Nephron progenitor cell (in vitro differentiated cells): ENCODE results near the gene CSF2RB.

Experiments used
- DNase-seq: peaks from one replicate; pipeline ENCODE4 v3.0.0; 2021
- H3K27ac Mint-ChIP-seq: 2 replicates; pipeline ENCODE4 v1.8.0; 2021; ENCODE audit warnings: mild to moderate bottlenecking, moderate library complexity, mixed read lengths
- H3K27me3 Mint-ChIP-seq: 2 replicates; pipeline ENCODE4 v1.8.0; 2021; ENCODE audit warnings: mild to moderate bottlenecking, low read depth, mixed read lengths; ENCODE audit not compliant: poor library complexity
- H3K36me3 Mint-ChIP-seq: 2 replicates; pipeline ENCODE4 v1.8.0; 2021; ENCODE audit warnings: low read depth, mixed read lengths
- H3K4me1 Mint-ChIP-seq: 2 replicates; pipeline ENCODE4 v1.8.0; 2021; ENCODE audit warnings: mixed read lengths
- H3K4me3 Mint-ChIP-seq: 2 replicates; pipeline ENCODE4 v1.8.0; 2021; ENCODE audit warnings: mild to moderate bottlenecking, moderate library complexity, mixed read lengths
- H3K9me3 Mint-ChIP-seq: 2 replicates; pipeline ENCODE4 v1.8.0; 2021; ENCODE audit warnings: mild to moderate bottlenecking, moderate library complexity, mixed read lengths
- TF ChIP-seq, protein P1 (sequence below): fragments of 200-600 bp; sonication (generic); IDR thresholded peaks from 2 replicates; pipeline ENCODE4 v1.5.0; 2021; ENCODE audit warnings: antibody characterized with exemption

CSF2RB gene

DNA sequence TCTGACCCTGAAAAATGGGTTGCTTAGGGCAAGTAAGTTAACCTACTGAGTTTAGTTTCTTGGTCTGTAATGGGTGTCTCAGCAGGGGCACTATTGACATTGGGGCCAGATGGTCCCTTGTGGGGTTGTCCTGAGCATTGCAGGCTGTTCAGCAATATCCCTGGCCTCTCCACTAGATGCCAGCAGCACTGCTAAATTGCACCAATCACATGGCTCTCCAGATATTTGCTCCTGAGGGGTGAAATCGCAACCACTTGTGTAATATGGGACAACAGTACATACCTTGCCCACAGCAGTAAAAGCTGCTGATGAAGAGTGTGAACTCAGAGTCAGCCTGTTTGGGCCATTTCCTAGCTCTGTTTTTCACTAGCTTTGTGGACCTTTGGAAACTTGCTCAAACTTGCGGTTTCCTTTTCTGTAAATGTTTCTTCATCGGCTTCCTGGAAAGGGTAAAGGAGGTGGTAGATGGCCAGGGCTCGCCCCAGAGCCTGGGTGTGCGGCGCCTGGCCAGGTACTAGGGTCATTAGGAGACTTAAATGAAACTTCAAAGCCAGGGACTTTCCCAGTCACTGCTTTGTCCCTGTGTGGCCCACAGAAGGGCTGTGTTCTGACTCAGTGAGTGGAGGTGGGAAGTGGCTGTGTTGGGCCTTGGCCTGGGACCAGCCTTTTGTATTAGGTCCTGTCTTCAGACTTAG is 39.7 kb upstream of the CSF2RB start:
- TF ChIP-seq, protein P1, sequence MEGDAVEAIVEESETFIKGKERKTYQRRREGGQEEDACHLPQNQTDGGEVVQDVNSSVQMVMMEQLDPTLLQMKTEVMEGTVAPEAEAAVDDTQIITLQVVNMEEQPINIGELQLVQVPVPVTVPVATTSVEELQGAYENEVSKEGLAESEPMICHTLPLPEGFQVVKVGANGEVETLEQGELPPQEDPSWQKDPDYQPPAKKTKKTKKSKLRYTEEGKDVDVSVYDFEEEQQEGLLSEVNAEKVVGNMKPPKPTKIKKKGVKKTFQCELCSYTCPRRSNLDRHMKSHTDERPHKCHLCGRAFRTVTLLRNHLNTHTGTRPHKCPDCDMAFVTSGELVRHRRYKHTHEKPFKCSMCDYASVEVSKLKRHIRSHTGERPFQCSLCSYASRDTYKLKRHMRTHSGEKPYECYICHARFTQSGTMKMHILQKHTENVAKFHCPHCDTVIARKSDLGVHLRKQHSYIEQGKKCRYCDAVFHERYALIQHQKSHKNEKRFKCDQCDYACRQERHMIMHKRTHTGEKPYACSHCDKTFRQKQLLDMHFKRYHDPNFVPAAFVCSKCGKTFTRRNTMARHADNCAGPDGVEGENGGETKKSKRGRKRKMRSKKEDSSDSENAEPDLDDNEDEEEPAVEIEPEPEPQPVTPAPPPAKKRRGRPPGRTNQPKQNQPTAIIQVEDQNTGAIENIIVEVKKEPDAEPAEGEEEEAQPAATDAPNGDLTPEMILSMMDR, result peak; percentile 37
- Mint-ChIP-seq H3K9me3 (no peaks in the 10 kb centered on the region), H3K27me3 (peaks cover 28% of the 10 kb centered on the region), H3K36me3 (no peaks in the 10 kb centered on the region), H3K27ac (no peak overlapping the region), H3K4me1 (no peaks in the 10 kb centered on the region), H3K4me3 (no peak overlapping the region)
- DNase-seq, result no peak

GRCh38 chr22:36874309-36874696 is 39.1 kb upstream of the CSF2RB start:
- Mint-ChIP-seq H3K4me1 (no peaks in the 10 kb centered on the region), H3K36me3 (no peaks in the 10 kb centered on the region), H3K27ac (no peak overlapping the region), H3K9me3 (no peaks in the 10 kb centered on the region), H3K27me3 (peaks cover 24% of the 10 kb centered on the region), H3K4me3 (no peak overlapping the region)
- DNase-seq, result no peak
- TF ChIP-seq, protein P1, result no peak

GRCh38 chr22:36874736-36875135 is 38.7 kb upstream of the CSF2RB start:
- no peaks in the 10 kb centered on the region for H3K36me3 Mint-ChIP-seq
- TF ChIP-seq, protein P1, result no peak
- DNase-seq, result no peak
- H3K27me3 Mint-ChIP-seq, result peaks cover 20% of the 10 kb centered on the region
- H3K4me1 Mint-ChIP-seq, result no peaks in the 10 kb centered on the region
- H3K9me3 Mint-ChIP-seq, result peaks cover 1% of the 10 kb centered on the region
- no peak overlapping the region for H3K27ac Mint-ChIP-seq
- no peak overlapping the region for H3K4me3 Mint-ChIP-seq

GRCh38 chr22:36875741-36876140 is 37.7 kb upstream of the CSF2RB start:
- Mint-ChIP-seq H3K9me3 (peaks cover 11% of the 10 kb centered on the region), H3K27me3 (peaks cover 16% of the 10 kb centered on the region), H3K4me3 (no peak overlapping the region), H3K4me1 (no peaks in the 10 kb centered on the region), H3K27ac (peak overlapping the region; percentile 34), H3K36me3 (no peaks in the 10 kb centered on the region)
- no peak for DNase-seq
- TF ChIP-seq, protein P1, result no peak

- H3K36me3 Mint-ChIP-seq, result peaks cover 8% of the 10 kb centered on the region
- H3K27me3 Mint-ChIP-seq, result peaks cover 15% of the 10 kb centered on the region
- no peak overlapping the region for H3K27ac Mint-ChIP-seq
Measured at GRCh38 chr22:36879775-36880174, 33.7 kb upstream of the CSF2RB start.

More at GRCh38 chr22:36879775-36880174, 33.7 kb upstream of the CSF2RB start:
- peaks cover 40% of the 10 kb centered on the region for H3K9me3 Mint-ChIP-seq
- H3K4me1 Mint-ChIP-seq, result no peaks in the 10 kb centered on the region
- H3K4me3 Mint-ChIP-seq, result no peak overlapping the region
- no peak for DNase-seq
- TF ChIP-seq, protein P1, result no peak
